ENCODE results near the gene TIRAP. TPM values are rescaled to one million over a fixed set of nuclear protein-coding genes. Genes with fewer than 3 reads are reported as not detected.

Gene TIRAP
- total RNA-seq, 2 donors from 2014 or later: 15.2 to 20.7 TPM

DNA sequence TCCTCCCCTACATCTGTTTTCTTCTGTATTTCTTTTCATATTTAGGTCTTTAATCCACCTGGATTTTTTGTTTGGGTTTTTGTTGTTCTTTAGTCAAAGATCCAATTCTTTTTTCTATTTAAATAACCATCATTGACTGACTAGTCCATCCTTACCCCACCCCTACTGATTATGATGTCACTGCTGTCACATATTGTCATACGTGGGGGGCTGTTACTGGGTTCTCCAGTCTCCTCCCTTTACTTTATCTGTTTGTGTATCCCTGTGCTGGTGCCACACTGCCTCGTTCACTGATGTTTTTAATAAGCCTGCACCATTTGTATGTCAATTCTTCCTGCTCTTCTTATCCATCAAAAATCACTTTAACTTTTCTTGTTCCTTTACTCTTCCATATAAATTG lies 14.1 kb downstream of the TIRAP start:
- TF ChIP-seq, protein P1, sequence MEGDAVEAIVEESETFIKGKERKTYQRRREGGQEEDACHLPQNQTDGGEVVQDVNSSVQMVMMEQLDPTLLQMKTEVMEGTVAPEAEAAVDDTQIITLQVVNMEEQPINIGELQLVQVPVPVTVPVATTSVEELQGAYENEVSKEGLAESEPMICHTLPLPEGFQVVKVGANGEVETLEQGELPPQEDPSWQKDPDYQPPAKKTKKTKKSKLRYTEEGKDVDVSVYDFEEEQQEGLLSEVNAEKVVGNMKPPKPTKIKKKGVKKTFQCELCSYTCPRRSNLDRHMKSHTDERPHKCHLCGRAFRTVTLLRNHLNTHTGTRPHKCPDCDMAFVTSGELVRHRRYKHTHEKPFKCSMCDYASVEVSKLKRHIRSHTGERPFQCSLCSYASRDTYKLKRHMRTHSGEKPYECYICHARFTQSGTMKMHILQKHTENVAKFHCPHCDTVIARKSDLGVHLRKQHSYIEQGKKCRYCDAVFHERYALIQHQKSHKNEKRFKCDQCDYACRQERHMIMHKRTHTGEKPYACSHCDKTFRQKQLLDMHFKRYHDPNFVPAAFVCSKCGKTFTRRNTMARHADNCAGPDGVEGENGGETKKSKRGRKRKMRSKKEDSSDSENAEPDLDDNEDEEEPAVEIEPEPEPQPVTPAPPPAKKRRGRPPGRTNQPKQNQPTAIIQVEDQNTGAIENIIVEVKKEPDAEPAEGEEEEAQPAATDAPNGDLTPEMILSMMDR (IDR thresholded peaks at IDR 0.05): no peak
- Histone ChIP-seq H3K36me3 (peaks cover 24% of the 10 kb centered on the region), H3K4me1 (ENCODE audit: control insufficient read depth in 1 of 2, low read depth in 2 of 2) (no peaks in the 10 kb centered on the region), H3K4me3 (no peak overlapping the region), H3K9me3 (no peaks in the 10 kb centered on the region), H3K27me3 (replicated peaks; ENCODE audit: insufficient read depth) (no peaks in the 10 kb centered on the region), H3K27ac (no peak overlapping the region)
- ATAC-seq (ENCODE audit: insufficient number of reproducible peaks, low FRiP score, low read depth): no peak
- DNase-seq (ENCODE audit: low spot score): no peak

DNA sequence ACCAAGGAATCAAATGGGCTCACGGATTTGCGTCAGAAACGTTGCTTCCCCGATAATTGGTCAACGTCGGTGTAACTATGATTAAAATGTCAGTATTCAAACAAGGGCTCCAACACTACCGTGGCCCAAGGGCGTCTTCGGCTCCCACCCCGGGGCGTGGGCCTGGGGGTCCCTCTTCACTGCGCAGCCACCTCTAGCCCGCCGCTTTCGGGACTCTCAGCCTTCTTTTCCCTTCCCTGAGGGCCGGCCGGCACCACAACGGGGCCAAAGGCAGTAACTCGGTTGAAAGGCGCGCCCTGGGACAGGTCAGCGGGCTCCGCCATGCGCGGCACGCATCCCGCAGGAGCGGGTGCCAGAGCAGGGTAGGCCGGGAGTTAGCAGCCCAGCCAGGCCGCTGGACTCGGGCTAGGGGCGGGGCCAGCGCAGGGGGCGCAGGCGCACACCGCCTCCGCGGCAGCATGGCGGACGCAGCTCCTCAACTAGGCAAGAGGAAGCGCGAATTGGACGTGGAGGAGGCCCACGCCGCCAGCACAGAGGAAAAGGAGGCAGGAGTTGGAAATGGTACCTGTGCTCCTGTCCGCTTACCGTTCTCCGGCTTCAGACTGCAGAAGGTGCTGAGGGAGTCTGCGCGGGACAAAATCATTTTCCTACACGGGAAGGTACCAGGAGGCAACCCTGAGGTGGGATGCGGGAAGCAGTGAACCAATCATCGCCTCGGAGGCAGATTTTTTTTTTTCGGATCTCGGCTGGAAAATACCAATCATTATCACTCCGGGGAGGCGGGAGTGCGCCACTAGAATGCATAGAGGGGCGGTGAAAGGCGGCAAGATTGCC lies 20.9 kb downstream of the TIRAP start, which contains the start of gene DCPS:
Gene DCPS, plus strand, starts transcription at position 438 of the 834 bp plus-strand sequence. Its CDS starts 21 bp downstream, at position 459.
- Histone ChIP-seq H3K9me3 (no peaks in the 10 kb centered on the region), H3K4me1 (ENCODE audit: control insufficient read depth in 1 of 2, low read depth in 2 of 2) (peaks cover 3 to 15% of the 10 kb centered on the region in 2 donors), H3K27me3 (replicated peaks; ENCODE audit: insufficient read depth) (no peaks in the 10 kb centered on the region), H3K27ac (peak within 1 kb of the TSS; percentile 79 to 86), H3K4me3 (peak within 1 kb of the TSS; percentile 69), H3K36me3 (peaks cover 11% of the 10 kb centered on the region)
- DNase-seq (ENCODE audit: low spot score) (peak; percentile 44), ATAC-seq (ENCODE audit: insufficient number of reproducible peaks, low FRiP score, low read depth) (peak; percentile 89)
- TF ChIP-seq, protein P1 (IDR thresholded peaks at IDR 0.05): no peak

DNA sequence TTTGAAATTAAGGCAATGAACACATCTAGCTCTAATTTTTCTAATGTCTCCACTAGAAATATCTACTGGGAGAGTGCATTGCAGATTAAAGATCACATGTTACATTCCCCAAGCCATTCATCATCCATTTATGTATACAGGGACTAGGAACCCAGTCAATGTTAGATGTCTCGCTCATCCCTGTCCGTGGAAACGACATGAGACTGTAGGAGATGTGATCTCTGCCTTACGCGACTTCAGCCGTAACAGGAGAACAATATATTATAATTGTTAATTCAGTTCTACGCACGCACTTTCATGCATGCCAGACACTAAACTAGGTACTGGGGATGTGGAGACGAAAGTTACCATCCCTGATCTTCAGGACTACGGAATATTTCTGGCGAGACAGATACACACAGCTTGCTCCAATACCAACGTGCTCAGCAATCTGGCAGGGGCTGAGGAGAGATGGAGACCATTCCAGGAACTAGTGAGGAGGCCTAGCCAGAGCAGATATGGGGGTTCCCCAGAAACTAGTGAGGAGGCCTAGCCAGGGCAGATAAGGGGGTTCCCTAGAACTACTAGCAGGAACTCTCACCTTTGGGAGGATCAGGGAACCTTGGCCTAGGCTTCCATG lies 21.7 kb downstream of the TIRAP start:
- Histone ChIP-seq H3K27me3 (replicated peaks; ENCODE audit: insufficient read depth) (no peaks in the 10 kb centered on the region), H3K36me3 (peaks cover 8% of the 10 kb centered on the region), H3K27ac (peak overlapping the region; percentile 79 to 86), H3K4me3 (peak overlapping the region; percentile 69), H3K4me1 (ENCODE audit: control insufficient read depth in 1 of 2, low read depth in 2 of 2) (peaks cover 3 to 15% of the 10 kb centered on the region in 2 donors), H3K9me3 (no peaks in the 10 kb centered on the region)
- DNase-seq (ENCODE audit: low spot score) (no peak), ATAC-seq (ENCODE audit: insufficient number of reproducible peaks, low FRiP score, low read depth) (no peak)
- TF ChIP-seq, protein P1 (IDR thresholded peaks at IDR 0.05): no peak

DNA sequence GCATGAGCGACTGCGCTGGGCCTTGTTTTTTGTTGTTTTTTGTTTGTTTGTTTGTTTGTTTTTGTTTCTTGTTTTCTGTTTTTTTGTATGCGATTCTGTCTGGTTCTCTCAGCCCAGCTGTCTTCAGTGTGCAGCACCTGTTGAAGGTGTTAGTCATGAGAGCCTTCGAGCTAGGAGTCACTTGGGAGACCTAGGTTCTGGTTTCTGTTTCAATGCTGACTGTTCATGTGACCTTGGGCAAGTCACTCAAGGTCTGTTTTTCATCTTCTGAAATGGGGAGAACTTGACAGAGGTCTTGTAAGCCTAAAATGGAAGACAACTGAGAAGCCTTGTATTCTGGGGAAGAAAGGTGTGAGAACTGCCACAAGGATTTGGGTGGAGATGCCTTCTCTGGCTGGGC lies 22.8 kb downstream of the TIRAP start:
- TF ChIP-seq, protein P1 (IDR thresholded peaks at IDR 0.05): no peak
- H3K36me3 ChIP-seq: peaks cover 2% of the 10 kb centered on the region
- no peak overlapping the region for H3K4me3 ChIP-seq
- DNase-seq (ENCODE audit: low spot score) (no peak), ATAC-seq (ENCODE audit: insufficient number of reproducible peaks, low FRiP score, low read depth) (no peak)
- no peaks in the 10 kb centered on the region for H3K27me3 ChIP-seq (replicated peaks; ENCODE audit: insufficient read depth)
- H3K9me3 ChIP-seq: no peaks in the 10 kb centered on the region
- no peak overlapping the region for H3K27ac ChIP-seq
- peaks cover 3 to 15% of the 10 kb centered on the region in 2 donors for H3K4me1 ChIP-seq (ENCODE audit: control insufficient read depth in 1 of 2, low read depth in 2 of 2)

GRCh38 chr11:126307706-126308105 lies 24.8 kb downstream of the TIRAP start:
- Histone ChIP-seq H3K9me3 (no peaks in the 10 kb centered on the region), H3K4me3 (no peak overlapping the region), H3K36me3 (peaks cover under 1% of the 10 kb centered on the region), H3K4me1 (ENCODE audit: control insufficient read depth in 1 of 2, low read depth in 2 of 2) (peaks cover 3 to 15% of the 10 kb centered on the region in 2 donors), H3K27me3 (replicated peaks; ENCODE audit: insufficient read depth) (no peaks in the 10 kb centered on the region), H3K27ac (no peak overlapping the region)
- DNase-seq (ENCODE audit: low spot score) (no peak), ATAC-seq (ENCODE audit: insufficient number of reproducible peaks, low FRiP score, low read depth) (no peak)
- TF ChIP-seq, protein P1 (IDR thresholded peaks at IDR 0.05): no peak

All from thoracic aorta (tissue), 2 donors.